A549 (cell line): ENCODE data around the gene NAA40. TPM values are rescaled to one million over a fixed set of nuclear protein-coding genes. Genes with fewer than 3 reads are reported as not detected.

Source experiments
- ATAC-seq, 2 experiments: fragments of 200-7000 bp in 1 of 2; fragments of >200 bp in 1 of 2; cut with Nextera tagmentation in 1 of 2; cut with Tn5 transposase in 1 of 2; 3 replicates each; pipeline versions ENCODE4 v1.8.0 to v1.9.1; 2018 to 2020; ENCODE audit warnings: mild to moderate bottlenecking in 1 of 2, moderate library complexity in 1 of 2
- CTCF ChIA-PET: fragments of 300-600 bp; sonication (Branson Sonifier 250); formaldehyde crosslinking; extraction: SDS; loops from one replicate; lab custom pipeline; 2021; ENCODE audit warnings: antibody characterized with exemption, inconsistent platforms; lab: Yijun Ruan, JAX
- POLR2A ChIA-PET: fragments of 350-600 bp; formaldehyde crosslinking; extraction: SDS; loops from one replicate; lab custom pipeline; 2021; ENCODE audit warnings: antibody characterized with exemption, inconsistent platforms; lab: Yijun Ruan, JAX
- DNase-seq, 2 experiments: peaks; one replicate each; pipeline versions ENCODE4 v3.0.0 to v3.0.0-alpha.2; 2011 to 2016; ENCODE audit warnings: low read depth in 1 of 2, low spot score in 1 of 2
- FAIRE-seq: peaks from 2 replicates; lab custom pipeline; 2011; peaks lifted over from hg19 to GRCh38; lab: Jason Lieb, UNC
- H3K27ac ChIP-seq, 2 experiments: fragments of >200 bp; sonication (Bioruptor Twin); formaldehyde crosslinking; 3 replicates each; pipeline ENCODE4 v1.5.1; 2016 to 2017
- H3K4me1 ChIP-seq: fragments of >200 bp; sonication (Bioruptor Twin); formaldehyde crosslinking; 3 replicates; pipeline ENCODE4 v1.6.1; 2016
- H3K4me2 ChIP-seq: fragments of >200 bp; sonication (Bioruptor Twin); formaldehyde crosslinking; 3 replicates; pipeline ENCODE4 v1.6.1; 2016
- H3K4me3 ChIP-seq: fragments of >200 bp; sonication (Bioruptor Twin); formaldehyde crosslinking; 3 replicates; pipeline ENCODE4 v1.5.1; 2016
- H3K9me3 ChIP-seq: fragments of >200 bp; sonication (Bioruptor Twin); formaldehyde crosslinking; 3 replicates; pipeline ENCODE4 v1.6.1; 2016
- CHD2 ChIP-seq: fragments of 150-350 bp; IDR thresholded peaks from 2 replicates; pipeline ENCODE4 v1.6.1; 2014; ENCODE audit warnings: low read length; ENCODE audit not compliant: partially characterized antibody
- EHF ChIP-seq: fragments of 250-450 bp; sonication (Bioruptor Pico); IDR thresholded peaks from 2 replicates; pipeline ENCODE4 v1.5.0; 2020; ENCODE audit warnings: mild to moderate bottlenecking
- EP300 ChIP-seq, 2 experiments: fragments of >200 bp; sonication (Bioruptor Twin); formaldehyde crosslinking; IDR thresholded peaks; 2 replicates in 1 of 2; 3 replicates in 1 of 2; pipeline ENCODE4 v1.6.1; 2016 to 2017
- FOSB ChIP-seq: fragments of 250-450 bp; sonication (Bioruptor Pico); IDR thresholded peaks from 2 replicates; pipeline ENCODE4 v1.5.0; 2020; ENCODE audit warnings: mild to moderate bottlenecking, moderate library complexity
- JUN ChIP-seq, 2 experiments: fragments of >200 bp; sonication (Bioruptor Twin); formaldehyde crosslinking; IDR thresholded peaks; 2 replicates in 1 of 2; 3 replicates in 1 of 2; pipeline ENCODE4 v1.6.1; 2016 to 2017
- NPAS2 ChIP-seq: fragments of 250-450 bp; sonication (Bioruptor Pico); IDR thresholded peaks from 2 replicates; pipeline ENCODE4 v1.8.0; 2022; ENCODE audit warnings: mild to moderate bottlenecking, moderate library complexity, borderline replicate concordance
- PHF8 ChIP-seq: fragments of 200-600 bp; sonication (generic); IDR thresholded peaks from 2 replicates; pipeline ENCODE4 v1.6.1; 2016; ENCODE audit warnings: low read depth, mild to moderate bottlenecking, antibody characterized with exemption, moderate library complexity, borderline replicate concordance
- POLR2A ChIP-seq: IDR thresholded peaks from 2 replicates; pipeline ENCODE4 v1.6.1; 2012; ENCODE audit warnings: mild to moderate bottlenecking, low read length
- POLR2AphosphoS2 ChIP-seq: conservative IDR thresholded peaks from 2 replicates; pipeline ENCODE4 v1.6.1; 2012; ENCODE audit warnings: low read length, improper control_type of control experiment, inconsistent platforms
- whole genome bisulfite sequencing: methylation state at CpG from one replicate; pipeline ENCODE4 v1.1.6; 2017; ENCODE audit errors: missing lambda C conversion rate; 5-methylcytosine and 5-hydroxymethylcytosine counted together
- polyA plus RNA-seq, 4 experiments: library from polyadenylated mRNA; depleted of rRNA in 3 of 4; stranded (reverse); fragments of >200 nt; fragmentation: RNase III in 1 of 4; extraction: RNeasy Plus Mini Kit Qiagen cat#74134 plus additional on column Dnase treatment in 1 of 4; gene quantifications; 2 replicates in 3 of 4; 3 replicates in 1 of 4; pipeline ENCODE4 v1.2.3, GENCODE V29; 2011 to 2017
- TF ChIP-seq, protein P1 (sequence below): IDR thresholded peaks from 2 replicates; pipeline ENCODE4 v1.6.1; 2012; ENCODE audit warnings: low read depth, borderline replicate concordance
- TF ChIP-seq, protein P2 (sequence below): fragments of >200 bp; sonication (Bioruptor Twin); formaldehyde crosslinking; IDR thresholded peaks from 3 replicates; pipeline ENCODE4 v1.6.1; 2016
- TF ChIP-seq, protein P3 (sequence below): IDR thresholded peaks from 2 replicates; pipeline ENCODE4 v1.6.1; 2012
- TF ChIP-seq, protein P4 (sequence below): fragments of 150-350 bp; IDR thresholded peaks from 2 replicates; pipeline ENCODE4 v1.6.1; 2014; ENCODE audit warnings: low read depth, mild to moderate bottlenecking, low read length
- TF ChIP-seq, protein P5 (sequence below): fragments of 200-600 bp; sonication (generic); IDR thresholded peaks from 2 replicates; pipeline ENCODE4 v1.6.1; 2016; ENCODE audit warnings: antibody characterized with exemption, mild to moderate bottlenecking, moderate library complexity
- TF ChIP-seq, protein P6 (sequence below): fragments of >200 bp; sonication (Bioruptor Twin); formaldehyde crosslinking; IDR thresholded peaks from 2 replicates; pipeline ENCODE4 v1.6.1; 2016

The NAA40 gene
- polyA plus RNA-seq, 2 of the 4 experiments (the other 2 are of a cell fraction): 21.9 to 32.0 TPM

DNA sequence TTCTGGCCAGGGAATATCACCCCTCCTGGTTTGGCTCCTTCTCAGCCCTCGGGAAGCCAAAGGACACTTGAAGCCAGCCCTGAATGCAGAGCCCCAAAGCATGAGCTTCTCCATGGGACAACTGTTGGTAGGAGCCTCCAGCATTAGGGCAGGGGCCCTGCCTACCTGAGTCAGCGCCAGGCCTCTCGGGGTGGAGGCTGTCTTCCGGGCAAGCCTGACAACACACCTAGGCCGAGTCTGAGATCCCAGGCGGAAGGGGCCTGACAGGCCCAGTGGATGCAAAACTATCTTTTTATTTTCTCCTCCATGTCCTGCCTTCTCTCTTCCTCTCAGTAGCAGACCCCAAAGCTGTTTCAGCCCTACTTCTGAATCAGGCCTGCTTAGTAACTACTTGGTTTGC is 49.5 kb upstream of the NAA40 start:
- no peak; a peak in 1 of 6 replicates for ATAC-seq
- Histone ChIP-seq H3K4me2 (no peak overlapping the region), H3K27ac (peak overlapping the region in 1 of 2 experiments; percentile 79; a peak in 4 of 6 replicates), H3K4me1 (peaks cover 22% of the 10 kb centered on the region), H3K9me3 (no peaks in the 10 kb centered on the region), H3K4me3 (no peak overlapping the region)
- ChIA-PET CTCF (interaction anchor here (0.9 to 1.4 kb wide), 2 partner anchors 33 to 52 kb away, joined by 4 to 7 read pairs; no protein-coding TSS in a partner anchor), POLR2A (no interaction called here)
- 90% methylated on average over 5 of the region's 6 CpGs for WGBS
- DNase-seq: no peak
- no peak for TF ChIP-seq POLR2AphosphoS2
- no peak for FAIRE-seq

DNA sequence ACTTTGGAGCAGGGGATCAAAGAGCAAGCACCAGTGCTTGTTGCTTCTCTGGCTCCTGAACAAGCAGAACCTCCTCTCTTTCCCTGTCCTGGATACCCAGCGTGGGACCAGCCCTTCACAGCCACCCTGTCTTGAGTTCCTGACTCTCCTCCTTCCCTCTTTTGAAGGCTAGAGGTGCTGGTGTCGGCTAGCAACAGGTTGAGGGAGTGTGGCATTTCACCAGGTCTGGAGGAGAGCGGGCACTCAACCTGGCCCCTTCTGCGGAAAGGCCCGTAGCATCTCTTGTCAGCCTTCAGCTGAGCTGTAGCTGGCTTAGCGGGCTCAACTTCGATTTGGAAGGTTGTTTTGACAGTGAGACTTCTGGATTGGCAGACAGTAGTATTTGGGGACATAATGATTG is 48.4 kb upstream of the NAA40 start:
- ATAC-seq (no peak), DNase-seq (no peak), FAIRE-seq (no peak)
- Histone ChIP-seq H3K4me1 (peaks cover 22% of the 10 kb centered on the region), H3K4me3 (no peak overlapping the region), H3K9me3 (no peaks in the 10 kb centered on the region), H3K4me2 (no peak overlapping the region), H3K27ac (no peak overlapping the region)
- ChIA-PET POLR2A (no interaction called here), CTCF (interaction anchor here (0.9 to 1.6 kb wide), 4 partner anchors 10 to 53 kb away, joined by 4 to 7 read pairs (median 4); no protein-coding TSS in a partner anchor)
- no peak for TF ChIP-seq JUN (IDR thresholded peaks at IDR 0.05)
- TF ChIP-seq, protein P1, sequence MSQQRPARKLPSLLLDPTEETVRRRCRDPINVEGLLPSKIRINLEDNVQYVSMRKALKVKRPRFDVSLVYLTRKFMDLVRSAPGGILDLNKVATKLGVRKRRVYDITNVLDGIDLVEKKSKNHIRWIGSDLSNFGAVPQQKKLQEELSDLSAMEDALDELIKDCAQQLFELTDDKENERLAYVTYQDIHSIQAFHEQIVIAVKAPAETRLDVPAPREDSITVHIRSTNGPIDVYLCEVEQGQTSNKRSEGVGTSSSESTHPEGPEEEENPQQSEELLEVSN: no peak
- TF ChIP-seq POLR2AphosphoS2: no peak
- no peak for TF ChIP-seq FOSB (CRISPR knock-in tag)
- TF ChIP-seq, protein P2, sequence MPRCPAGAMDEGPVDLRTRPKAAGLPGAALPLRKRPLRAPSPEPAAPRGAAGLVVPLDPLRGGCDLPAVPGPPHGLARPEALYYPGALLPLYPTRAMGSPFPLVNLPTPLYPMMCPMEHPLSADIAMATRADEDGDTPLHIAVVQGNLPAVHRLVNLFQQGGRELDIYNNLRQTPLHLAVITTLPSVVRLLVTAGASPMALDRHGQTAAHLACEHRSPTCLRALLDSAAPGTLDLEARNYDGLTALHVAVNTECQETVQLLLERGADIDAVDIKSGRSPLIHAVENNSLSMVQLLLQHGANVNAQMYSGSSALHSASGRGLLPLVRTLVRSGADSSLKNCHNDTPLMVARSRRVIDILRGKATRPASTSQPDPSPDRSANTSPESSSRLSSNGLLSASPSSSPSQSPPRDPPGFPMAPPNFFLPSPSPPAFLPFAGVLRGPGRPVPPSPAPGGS: no peak
- TF ChIP-seq, protein P3, sequence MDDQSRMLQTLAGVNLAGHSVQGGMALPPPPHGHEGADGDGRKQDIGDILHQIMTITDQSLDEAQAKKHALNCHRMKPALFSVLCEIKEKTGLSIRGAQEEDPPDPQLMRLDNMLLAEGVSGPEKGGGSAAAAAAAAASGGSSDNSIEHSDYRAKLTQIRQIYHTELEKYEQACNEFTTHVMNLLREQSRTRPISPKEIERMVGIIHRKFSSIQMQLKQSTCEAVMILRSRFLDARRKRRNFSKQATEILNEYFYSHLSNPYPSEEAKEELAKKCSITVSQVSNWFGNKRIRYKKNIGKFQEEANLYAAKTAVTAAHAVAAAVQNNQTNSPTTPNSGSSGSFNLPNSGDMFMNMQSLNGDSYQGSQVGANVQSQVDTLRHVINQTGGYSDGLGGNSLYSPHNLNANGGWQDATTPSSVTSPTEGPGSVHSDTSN: no peak
- no peak for TF ChIP-seq PHF8
- no peak for TF ChIP-seq EP300 (IDR thresholded peaks at IDR 0.05)
- TF ChIP-seq CHD2: no peak
- no peak for TF ChIP-seq POLR2A
- TF ChIP-seq, protein P4, sequence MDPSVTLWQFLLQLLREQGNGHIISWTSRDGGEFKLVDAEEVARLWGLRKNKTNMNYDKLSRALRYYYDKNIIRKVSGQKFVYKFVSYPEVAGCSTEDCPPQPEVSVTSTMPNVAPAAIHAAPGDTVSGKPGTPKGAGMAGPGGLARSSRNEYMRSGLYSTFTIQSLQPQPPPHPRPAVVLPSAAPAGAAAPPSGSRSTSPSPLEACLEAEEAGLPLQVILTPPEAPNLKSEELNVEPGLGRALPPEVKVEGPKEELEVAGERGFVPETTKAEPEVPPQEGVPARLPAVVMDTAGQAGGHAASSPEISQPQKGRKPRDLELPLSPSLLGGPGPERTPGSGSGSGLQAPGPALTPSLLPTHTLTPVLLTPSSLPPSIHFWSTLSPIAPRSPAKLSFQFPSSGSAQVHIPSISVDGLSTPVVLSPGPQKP: no peak
- no peak for TF ChIP-seq NPAS2 (CRISPR knock-in tag)
- 84% methylated on average over 7 of the region's 7 CpGs for WGBS

DNA sequence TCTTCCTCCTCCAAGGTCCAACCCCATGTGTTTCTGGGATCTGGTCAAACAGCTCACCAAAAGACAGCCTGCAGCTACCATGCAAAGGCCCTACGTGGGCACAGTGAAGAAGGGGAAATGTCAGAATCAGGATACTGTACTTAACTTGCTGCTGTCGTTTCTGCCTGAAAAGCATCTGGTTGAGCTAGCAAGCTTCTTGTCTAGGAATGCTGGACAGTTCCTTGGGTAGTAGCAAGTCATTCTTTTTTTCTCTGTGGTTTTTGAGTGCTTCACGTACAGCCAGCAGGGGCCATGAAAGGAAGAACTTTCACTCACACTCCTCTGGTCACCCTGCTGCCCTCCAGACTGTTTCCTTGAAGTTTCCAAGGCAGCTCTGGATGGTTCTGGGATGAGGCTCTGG is 46.6 kb upstream of the NAA40 start:
- Histone ChIP-seq H3K27ac (no peak overlapping the region), H3K9me3 (no peaks in the 10 kb centered on the region), H3K4me2 (no peak overlapping the region)
- CTCF ChIA-PET: interaction anchor here (1.1 to 4.5 kb wide), 5 partner anchors 8 to 413 kb away, joined by 3 to 19 read pairs (median 3); partner anchors contain the start of gene MARK2
- POLR2A ChIA-PET: interaction anchor here (1.0 to 1.3 kb wide), 2 partner anchors 34 to 54 kb away, joined by 3 to 4 read pairs; no protein-coding TSS in a partner anchor
- TF ChIP-seq, protein P1: no peak
- TF ChIP-seq POLR2AphosphoS2 (no peak), EHF (CRISPR knock-in tag) (no peak), POLR2A (no peak)
- TF ChIP-seq, protein P5, sequence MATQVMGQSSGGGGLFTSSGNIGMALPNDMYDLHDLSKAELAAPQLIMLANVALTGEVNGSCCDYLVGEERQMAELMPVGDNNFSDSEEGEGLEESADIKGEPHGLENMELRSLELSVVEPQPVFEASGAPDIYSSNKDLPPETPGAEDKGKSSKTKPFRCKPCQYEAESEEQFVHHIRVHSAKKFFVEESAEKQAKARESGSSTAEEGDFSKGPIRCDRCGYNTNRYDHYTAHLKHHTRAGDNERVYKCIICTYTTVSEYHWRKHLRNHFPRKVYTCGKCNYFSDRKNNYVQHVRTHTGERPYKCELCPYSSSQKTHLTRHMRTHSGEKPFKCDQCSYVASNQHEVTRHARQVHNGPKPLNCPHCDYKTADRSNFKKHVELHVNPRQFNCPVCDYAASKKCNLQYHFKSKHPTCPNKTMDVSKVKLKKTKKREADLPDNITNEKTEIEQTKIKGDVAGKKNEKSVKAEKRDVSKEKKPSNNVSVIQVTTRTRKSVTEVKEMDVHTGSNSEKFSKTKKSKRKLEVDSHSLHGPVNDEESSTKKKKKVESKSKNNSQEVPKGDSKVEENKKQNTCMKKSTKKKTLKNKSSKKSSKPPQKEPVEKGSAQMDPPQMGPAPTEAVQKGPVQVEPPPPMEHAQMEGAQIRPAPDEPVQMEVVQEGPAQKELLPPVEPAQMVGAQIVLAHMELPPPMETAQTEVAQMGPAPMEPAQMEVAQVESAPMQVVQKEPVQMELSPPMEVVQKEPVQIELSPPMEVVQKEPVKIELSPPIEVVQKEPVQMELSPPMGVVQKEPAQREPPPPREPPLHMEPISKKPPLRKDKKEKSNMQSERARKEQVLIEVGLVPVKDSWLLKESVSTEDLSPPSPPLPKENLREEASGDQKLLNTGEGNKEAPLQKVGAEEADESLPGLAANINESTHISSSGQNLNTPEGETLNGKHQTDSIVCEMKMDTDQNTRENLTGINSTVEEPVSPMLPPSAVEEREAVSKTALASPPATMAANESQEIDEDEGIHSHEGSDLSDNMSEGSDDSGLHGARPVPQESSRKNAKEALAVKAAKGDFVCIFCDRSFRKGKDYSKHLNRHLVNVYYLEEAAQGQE: peak; percentile 43; the same call in 1 of the 2 replicates
- TF ChIP-seq, protein P6, sequence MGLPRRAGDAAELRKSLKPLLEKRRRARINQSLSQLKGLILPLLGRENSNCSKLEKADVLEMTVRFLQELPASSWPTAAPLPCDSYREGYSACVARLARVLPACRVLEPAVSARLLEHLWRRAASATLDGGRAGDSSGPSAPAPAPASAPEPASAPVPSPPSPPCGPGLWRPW: no peak
- TF ChIP-seq, all 56 proteins: peak for 1
- WGBS: 72% methylated on average over 3 of the region's 3 CpGs
- H3K4me3 ChIP-seq: no peak overlapping the region
- no peak for FAIRE-seq
- peaks cover 19% of the 10 kb centered on the region for H3K4me1 ChIP-seq
- no peak for DNase-seq
- no peak; a peak in 1 of 6 replicates for ATAC-seq
